ENCODE measurements around the gene TMEM144.

GRCh38 chr4:158176776-158177175, 33.5 kb upstream of the TMEM144 start:
- TF ChIP-seq CTCF (conservative IDR thresholded peaks at IDR 0.05 in 1 of 2, IDR thresholded peaks at IDR 0.05 in 1 of 2; ENCODE audit: extremely low read depth in 1 of 2, insufficient read depth in 1 of 2, low read depth in 1 of 2, low read length in 2 of 2) (no peak), EZH2 (IDR thresholded peaks at IDR 0.05; ENCODE audit: borderline replicate concordance, low read length) (no peak)
